Mesothelial cell of epicardium (in vitro differentiated cells): ENCODE data around the gene HGFAC. TPM values are rescaled to one million over a fixed set of nuclear protein-coding genes. Genes with fewer than 3 reads are reported as not detected.

Experiments used
- DNase-seq, 2 experiments: peaks; one replicate each; pipeline ENCODE4 v3.0.0; 2021; ENCODE audit warnings: low spot score in 2 of 2; ENCODE audit not compliant: unreplicated experiment in 2 of 2
- H3K27ac Mint-ChIP-seq: 2 replicates; pipeline ENCODE4 v1.8.0; 2021; ENCODE audit warnings: mixed read lengths
- H3K27me3 Mint-ChIP-seq: 2 replicates; pipeline ENCODE4 v1.8.0; 2021; ENCODE audit warnings: low read depth, mixed read lengths
- H3K36me3 Mint-ChIP-seq: 2 replicates; pipeline ENCODE4 v1.8.0; 2021; ENCODE audit warnings: mixed read lengths
- H3K4me1 Mint-ChIP-seq: 2 replicates; pipeline ENCODE4 v1.8.0; 2021; ENCODE audit warnings: mixed read lengths
- H3K4me3 Mint-ChIP-seq: 2 replicates; pipeline ENCODE4 v1.8.0; 2021; ENCODE audit warnings: mild to moderate bottlenecking, moderate library complexity, mixed read lengths
- H3K9me3 Mint-ChIP-seq: 2 replicates; pipeline ENCODE4 v1.8.0; 2021; ENCODE audit warnings: mixed read lengths
- total RNA-seq: library from RNA; stranded (reverse); gene quantifications from 3 replicates; pipeline ENCODE4 v1.2.1, GENCODE V29; 2021
- TF ChIP-seq, protein P1 (sequence below): fragments of 200-600 bp; sonication (generic); IDR thresholded peaks from one replicate; pipeline ENCODE4 v1.5.0; 2021; ENCODE audit warnings: antibody characterized with exemption; ENCODE audit not compliant: unreplicated experiment

HGFAC gene
- total RNA-seq, 1 donor from 2014 or later, result 2.5 TPM

DNA sequence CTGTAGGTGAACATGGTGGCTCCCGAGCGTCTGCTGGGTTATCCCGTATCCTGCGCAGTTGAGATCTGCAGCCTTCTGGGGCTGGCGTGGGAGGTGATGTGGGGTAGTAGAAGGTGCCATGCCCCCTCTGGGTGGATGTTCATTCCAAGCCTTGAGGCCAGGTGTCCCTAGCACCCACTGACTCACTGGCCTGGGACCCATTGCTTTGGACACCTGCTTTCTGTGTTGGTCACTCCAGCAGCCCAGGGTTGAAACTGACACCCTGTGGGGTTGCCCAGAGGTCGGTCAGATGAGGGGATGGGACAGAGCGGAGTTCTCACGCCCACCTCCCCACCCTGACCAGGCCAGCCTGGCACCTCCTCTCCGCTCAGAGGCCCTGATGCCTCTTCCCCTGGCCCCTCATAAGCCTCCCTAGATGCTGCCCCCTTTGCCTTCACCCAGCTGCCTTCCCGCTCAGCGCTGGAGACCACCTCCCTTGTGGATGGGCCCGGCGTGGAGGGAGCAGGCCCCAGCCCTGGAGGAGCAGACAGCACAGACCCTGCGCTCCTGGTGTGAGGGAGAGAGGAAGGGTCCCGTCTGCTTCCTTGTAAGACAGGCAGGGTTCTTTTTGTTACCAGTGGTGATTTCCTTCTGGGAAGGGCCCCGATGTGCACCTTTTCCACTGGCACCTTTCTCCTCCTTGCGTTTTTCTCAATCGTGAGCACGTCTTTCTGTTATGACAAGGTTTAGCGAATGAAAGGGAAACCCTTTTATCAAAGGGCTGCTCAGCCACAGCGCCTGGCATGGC is 23.3 kb downstream of the HGFAC start:
- no peak for DNase-seq
- TF ChIP-seq, protein P1, sequence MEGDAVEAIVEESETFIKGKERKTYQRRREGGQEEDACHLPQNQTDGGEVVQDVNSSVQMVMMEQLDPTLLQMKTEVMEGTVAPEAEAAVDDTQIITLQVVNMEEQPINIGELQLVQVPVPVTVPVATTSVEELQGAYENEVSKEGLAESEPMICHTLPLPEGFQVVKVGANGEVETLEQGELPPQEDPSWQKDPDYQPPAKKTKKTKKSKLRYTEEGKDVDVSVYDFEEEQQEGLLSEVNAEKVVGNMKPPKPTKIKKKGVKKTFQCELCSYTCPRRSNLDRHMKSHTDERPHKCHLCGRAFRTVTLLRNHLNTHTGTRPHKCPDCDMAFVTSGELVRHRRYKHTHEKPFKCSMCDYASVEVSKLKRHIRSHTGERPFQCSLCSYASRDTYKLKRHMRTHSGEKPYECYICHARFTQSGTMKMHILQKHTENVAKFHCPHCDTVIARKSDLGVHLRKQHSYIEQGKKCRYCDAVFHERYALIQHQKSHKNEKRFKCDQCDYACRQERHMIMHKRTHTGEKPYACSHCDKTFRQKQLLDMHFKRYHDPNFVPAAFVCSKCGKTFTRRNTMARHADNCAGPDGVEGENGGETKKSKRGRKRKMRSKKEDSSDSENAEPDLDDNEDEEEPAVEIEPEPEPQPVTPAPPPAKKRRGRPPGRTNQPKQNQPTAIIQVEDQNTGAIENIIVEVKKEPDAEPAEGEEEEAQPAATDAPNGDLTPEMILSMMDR, result no peak
- Mint-ChIP-seq H3K9me3 (peaks cover 2% of the 10 kb centered on the region), H3K4me3 (no peak overlapping the region), H3K4me1 (peaks cover 17% of the 10 kb centered on the region), H3K36me3 (peaks cover 1% of the 10 kb centered on the region), H3K27ac (no peak overlapping the region), H3K27me3 (peaks cover 27% of the 10 kb centered on the region)

DNA sequence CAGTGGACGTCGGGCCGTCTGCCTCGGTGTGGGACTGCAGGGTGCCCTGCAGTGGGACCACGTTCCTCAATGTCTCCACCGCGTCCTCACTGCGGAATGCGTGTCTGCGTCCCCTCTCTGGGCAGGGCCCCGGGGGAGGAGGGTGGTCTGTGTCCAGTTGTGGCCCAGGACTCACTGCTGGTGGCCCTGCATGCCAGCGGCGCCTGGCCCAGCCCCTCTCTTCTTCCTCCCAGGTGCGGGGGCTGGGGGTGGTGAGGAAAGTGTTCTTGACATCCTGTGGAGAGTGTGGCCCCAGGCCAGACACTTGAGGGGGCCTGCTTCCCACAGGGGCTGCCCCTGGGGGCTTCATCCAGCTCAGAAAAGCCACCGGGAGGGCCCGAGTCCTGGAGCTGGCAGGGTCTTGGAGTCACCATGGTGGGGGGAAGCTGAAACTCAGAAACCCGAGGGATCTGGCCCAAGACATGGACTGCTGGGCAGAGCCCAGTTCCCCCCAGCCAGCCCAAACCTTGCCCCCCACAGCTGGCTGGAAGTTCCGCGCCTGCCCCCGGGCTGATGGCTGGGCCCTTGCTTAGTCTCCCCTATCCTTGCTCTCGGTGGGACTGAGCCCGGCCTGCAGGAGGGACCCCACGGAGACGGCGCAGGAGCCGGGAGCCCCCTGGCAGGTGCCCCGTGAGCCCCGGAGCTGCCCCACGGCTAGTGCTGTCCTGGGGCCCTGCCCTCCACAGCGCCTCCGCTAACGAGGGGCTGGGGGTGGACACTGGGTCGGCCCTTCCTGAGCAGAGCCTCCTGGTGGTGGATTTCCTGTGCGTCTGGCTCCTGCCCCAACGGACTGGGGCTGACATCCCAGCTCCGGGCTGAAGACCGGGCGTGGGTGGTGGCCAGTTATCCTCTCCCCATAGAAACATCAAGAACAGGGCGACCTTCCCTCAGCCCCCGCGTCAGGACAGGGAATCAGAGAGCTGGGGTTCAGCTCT is 24.2 kb downstream of the HGFAC start:
- Mint-ChIP-seq H3K27me3 (peaks cover 29% of the 10 kb centered on the region), H3K27ac (no peak overlapping the region), H3K36me3 (no peaks in the 10 kb centered on the region), H3K4me1 (peaks cover 16% of the 10 kb centered on the region), H3K4me3 (no peak overlapping the region), H3K9me3 (no peaks in the 10 kb centered on the region)
- TF ChIP-seq, protein P1, result no peak
- DNase-seq, result no peak

DNA sequence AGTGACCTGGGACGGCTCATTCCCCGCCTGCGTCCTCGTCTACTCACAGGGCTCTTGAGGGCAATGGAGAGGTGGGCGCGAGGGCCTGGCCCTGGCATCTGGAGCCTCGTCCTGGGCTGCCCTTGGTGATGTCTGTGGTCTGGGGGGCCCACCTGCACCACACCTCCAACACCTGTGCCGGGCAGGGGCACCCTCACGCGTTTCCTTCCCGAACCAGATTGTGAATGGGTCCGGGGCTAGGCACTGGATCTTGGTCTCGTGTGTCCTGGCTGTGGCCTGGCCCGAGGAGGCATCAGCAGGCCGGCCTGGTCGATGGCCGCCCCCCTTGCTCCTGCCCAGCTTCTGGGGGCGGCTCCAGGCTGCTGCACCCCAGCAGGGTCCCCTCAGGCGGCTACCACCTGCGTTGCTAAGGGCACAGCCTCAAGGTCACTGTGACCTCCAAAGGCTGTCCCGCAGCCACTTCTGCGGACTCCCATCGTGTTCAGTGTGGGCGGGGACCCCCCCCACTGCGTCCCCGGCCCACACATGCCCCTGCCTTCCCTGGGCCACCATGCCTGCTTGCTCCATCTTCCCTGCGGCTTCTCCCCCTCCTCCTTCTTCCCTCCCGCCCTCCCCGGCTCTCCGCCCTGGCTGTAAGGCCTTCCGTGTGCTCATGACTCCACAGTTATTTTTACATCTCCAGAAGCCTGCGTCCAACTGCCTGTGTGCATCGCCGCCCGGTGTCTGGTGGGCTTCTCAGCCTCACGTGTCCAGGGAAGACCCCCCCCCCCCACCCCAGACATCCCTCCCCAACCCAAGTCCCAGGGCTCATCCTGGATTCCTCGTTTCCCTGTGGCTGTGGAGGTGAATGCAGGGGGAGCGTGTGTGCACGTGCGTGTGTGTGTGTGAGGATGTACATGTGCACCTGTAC is 25.2 kb downstream of the HGFAC start:
- Mint-ChIP-seq H3K27ac (no peak overlapping the region), H3K36me3 (no peaks in the 10 kb centered on the region), H3K9me3 (no peaks in the 10 kb centered on the region), H3K4me3 (no peak overlapping the region), H3K4me1 (peaks cover 9% of the 10 kb centered on the region), H3K27me3 (peaks cover 26% of the 10 kb centered on the region)
- DNase-seq, result no peak
- TF ChIP-seq, protein P1, result no peak

DNA sequence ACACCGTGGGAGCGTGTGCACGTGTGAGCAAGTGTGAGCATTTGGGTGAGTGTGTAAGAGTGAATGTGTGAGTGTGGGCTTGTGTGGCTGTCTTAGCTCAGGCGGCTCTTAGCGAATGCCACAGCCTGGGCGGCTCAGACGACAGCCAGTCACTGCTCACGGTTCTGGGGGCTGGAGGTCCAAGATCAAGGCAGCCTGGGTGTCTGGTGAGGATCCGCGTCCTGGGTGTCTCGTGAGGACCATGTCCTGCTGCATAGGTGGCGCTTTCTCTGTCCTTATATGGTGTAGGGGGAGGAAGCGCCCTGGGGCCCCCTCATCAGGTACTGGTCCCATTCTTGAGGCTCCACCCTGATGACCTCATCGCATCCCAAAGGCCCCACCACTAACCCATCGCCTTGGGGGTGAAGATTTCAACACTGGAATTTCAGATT is 25.8 kb downstream of the HGFAC start:
- peaks cover 2% of the 10 kb centered on the region for H3K4me1 Mint-ChIP-seq
- no peak overlapping the region for H3K27ac Mint-ChIP-seq
- DNase-seq, result no peak
- peaks cover 21% of the 10 kb centered on the region for H3K27me3 Mint-ChIP-seq
- H3K4me3 Mint-ChIP-seq, result no peak overlapping the region
- H3K36me3 Mint-ChIP-seq, result no peaks in the 10 kb centered on the region
- TF ChIP-seq, protein P1, result no peak
- no peaks in the 10 kb centered on the region for H3K9me3 Mint-ChIP-seq

DNA sequence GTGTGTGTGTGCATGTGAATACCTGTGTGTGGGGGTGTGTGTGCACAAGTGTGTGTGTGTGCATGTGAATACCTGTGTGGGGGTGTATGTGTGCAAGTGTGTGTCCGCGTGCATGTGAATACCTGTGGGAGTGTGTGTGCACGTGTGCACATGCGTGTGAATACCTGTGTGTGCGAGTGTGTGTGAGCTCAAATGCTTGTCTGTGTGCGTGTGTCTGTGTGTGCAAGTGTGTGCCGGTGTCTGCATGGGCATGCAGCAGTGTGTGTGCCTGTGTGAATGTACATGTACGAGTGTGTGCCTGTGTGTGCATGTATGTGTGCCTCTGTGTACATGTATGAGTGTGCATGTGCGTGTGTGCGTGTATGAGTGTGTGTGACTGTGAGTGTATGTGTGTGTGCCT is 26.4 kb downstream of the HGFAC start:
- Mint-ChIP-seq H3K27ac (no peak overlapping the region), H3K4me1 (no peaks in the 10 kb centered on the region), H3K9me3 (no peaks in the 10 kb centered on the region), H3K27me3 (peaks cover 19% of the 10 kb centered on the region), H3K36me3 (no peaks in the 10 kb centered on the region), H3K4me3 (no peak overlapping the region)
- DNase-seq, result no peak
- TF ChIP-seq, protein P1, result no peak
